ENCODE measurements around the gene CAPN12.

CAPN12 gene

DNA sequence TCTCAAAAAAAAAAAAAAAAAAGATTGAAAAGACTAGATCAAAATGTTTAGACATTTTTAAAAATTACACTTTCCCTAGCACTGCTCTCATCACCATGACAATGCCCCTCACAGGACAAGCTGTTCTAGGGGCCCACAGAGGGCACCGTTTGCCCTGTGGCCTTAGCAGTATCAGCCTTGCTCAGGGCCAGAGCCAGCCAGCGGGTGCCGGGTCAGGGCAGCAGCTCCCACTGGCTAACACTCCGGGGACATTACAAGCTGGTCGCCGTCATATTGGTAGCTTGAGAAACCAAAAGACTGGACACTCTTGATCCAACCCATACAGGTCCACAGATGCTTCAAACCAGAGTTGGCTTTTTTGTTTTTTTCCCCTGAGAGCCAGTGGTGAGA is 18.0 kb downstream of the CAPN12 start:
- H3K4me3 ChIP-seq (ENCODE audit: control insufficient read depth, low read depth, low read length), result no peak overlapping the region
- DNase-seq (ENCODE audit: low read depth), result no peak
- TF ChIP-seq, protein P1, sequence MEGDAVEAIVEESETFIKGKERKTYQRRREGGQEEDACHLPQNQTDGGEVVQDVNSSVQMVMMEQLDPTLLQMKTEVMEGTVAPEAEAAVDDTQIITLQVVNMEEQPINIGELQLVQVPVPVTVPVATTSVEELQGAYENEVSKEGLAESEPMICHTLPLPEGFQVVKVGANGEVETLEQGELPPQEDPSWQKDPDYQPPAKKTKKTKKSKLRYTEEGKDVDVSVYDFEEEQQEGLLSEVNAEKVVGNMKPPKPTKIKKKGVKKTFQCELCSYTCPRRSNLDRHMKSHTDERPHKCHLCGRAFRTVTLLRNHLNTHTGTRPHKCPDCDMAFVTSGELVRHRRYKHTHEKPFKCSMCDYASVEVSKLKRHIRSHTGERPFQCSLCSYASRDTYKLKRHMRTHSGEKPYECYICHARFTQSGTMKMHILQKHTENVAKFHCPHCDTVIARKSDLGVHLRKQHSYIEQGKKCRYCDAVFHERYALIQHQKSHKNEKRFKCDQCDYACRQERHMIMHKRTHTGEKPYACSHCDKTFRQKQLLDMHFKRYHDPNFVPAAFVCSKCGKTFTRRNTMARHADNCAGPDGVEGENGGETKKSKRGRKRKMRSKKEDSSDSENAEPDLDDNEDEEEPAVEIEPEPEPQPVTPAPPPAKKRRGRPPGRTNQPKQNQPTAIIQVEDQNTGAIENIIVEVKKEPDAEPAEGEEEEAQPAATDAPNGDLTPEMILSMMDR (conservative IDR thresholded peaks at IDR 0.05; ENCODE audit: control insufficient read depth, insufficient read depth, low read depth, low read length), result no peak

DNA sequence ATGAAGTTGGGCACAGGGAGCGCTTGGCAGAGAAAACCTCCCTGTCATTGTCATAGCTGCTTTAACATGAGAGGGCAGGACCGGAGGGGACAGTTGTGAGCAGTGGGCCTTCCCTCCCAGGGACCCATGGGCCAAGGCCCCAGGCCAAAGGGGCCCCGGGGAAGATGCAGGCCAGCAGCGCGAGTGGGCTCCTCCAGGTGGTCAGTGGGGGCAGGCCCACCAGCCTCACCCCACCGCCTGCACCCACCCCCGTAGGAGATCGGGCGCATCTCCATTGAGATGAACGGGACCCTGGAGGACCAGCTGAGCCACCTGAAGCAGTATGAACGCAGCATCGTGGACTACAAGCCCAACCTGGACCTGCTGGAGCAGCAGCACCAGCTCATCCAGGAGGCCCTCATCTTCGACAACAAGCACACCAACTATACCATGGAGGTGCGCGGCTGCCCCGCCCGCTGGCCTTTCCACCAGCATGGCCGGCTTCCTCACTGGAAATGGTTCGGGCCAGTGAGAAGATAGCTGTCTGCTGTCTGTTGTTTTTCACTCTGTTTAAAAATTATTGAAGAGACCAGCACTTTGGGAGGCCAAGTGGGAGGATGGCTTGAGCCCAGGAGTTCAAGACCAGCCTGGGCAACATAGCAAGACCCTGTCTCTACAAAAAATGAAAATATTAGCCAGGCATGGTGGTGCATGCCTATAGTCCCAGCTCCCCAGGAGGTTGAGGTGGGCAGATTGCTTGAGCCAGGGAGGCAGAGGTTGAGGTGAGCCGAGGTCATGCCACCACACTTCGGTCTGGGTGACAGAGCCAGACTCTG is 18.6 kb downstream of the CAPN12 start:
- H3K4me3 ChIP-seq (ENCODE audit: control insufficient read depth, low read depth, low read length), result no peak overlapping the region
- no peak for DNase-seq (ENCODE audit: low read depth)
- TF ChIP-seq, protein P1 (conservative IDR thresholded peaks at IDR 0.05; ENCODE audit: control insufficient read depth, insufficient read depth, low read depth, low read length), result no peak

DNA sequence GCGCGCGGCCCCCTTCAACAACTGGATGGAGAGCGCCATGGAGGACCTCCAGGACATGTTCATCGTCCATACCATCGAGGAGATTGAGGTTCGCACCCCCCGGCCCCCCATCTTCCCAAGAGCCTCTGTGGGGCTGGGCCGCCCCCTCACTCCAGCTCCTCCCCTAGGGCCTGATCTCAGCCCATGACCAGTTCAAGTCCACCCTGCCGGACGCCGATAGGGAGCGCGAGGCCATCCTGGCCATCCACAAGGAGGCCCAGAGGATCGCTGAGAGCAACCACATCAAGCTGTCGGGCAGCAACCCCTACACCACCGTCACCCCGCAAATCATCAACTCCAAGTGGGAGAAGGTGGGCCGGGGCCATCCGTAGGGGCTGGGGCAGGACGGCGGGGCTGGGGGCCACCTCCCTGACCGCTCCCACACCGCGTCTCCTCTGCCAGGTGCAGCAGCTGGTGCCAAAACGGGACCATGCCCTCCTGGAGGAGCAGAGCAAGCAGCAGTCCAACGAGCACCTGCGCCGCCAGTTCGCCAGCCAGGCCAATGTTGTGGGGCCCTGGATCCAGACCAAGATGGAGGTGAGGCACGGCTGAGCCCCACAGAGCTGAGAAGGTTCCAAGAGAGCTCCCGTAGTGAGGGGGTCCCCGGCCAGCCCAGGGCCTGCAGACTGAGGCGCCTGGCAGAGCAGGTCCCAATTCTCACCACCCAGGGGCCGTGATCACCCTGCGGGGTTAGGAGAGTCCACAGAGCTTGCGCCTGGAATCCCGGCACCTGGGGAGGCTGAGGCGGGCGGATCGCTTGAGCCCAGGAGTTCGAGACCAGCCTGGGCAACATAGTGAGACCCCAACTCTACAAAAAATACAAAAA is 20.1 kb downstream of the CAPN12 start:
- TF ChIP-seq, protein P1 (conservative IDR thresholded peaks at IDR 0.05; ENCODE audit: control insufficient read depth, insufficient read depth, low read depth, low read length), result no peak
- DNase-seq (ENCODE audit: low read depth), result no peak
- H3K4me3 ChIP-seq (ENCODE audit: control insufficient read depth, low read depth, low read length), result no peak overlapping the region

DNA sequence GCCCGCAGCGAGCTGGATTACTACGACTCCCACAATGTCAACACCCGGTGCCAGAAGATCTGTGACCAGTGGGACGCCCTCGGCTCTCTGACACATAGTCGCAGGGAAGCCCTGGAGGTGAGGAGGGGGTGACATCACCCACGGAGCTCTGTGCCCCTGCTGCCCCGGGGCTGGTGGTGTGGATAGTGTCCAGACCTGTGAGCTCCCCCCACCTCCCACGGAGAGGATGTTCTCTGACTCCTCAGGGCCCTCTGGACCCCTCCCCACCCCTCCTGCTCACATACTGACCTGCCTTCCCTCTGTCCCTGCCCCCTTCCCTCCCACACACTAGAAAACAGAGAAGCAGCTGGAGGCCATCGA is 20.7 kb downstream of the CAPN12 start:
- DNase-seq (ENCODE audit: low read depth), result no peak

DNA sequence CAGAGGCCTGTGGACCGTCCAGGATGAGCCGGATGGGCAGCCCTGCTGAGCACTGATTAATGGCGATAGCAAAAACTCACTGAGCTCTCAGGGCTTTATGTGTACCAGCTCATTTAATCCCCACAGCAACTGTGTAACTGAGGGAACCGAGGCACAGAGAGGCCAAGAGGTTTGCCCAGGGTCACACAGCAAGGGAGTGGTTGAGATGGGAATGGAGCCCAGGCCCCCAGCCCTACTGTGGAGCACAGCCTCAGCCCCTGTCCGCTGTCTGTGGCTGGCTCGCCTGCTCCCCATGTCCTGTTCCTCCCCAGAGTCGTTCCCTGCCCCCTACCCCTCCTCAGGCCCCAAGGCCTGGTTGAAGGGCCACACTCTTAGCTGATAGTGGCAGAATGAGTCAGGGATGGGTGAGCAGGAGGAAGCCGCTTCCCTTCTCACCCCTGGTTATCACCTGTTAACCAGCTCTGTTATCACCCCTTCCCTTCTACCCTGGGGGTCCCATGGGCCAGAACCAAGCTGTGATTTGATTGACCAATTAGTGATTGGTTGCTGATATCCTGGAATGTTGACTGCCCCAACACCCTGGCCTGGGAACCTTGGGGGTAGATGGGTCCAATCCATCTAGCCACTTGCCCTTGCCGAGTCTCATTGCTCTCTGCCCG is 21.2 kb downstream of the CAPN12 start:
- DNase-seq (ENCODE audit: low read depth), result no peak
- TF ChIP-seq, protein P1 (conservative IDR thresholded peaks at IDR 0.05; ENCODE audit: control insufficient read depth, insufficient read depth, low read depth, low read length), result no peak

More for the DNA sequence above, 20.7 kb downstream of the CAPN12 start:
- TF ChIP-seq, protein P1 (conservative IDR thresholded peaks at IDR 0.05; ENCODE audit: control insufficient read depth, insufficient read depth, low read depth, low read length), result no peak
- no peak overlapping the region for H3K4me3 ChIP-seq (ENCODE audit: control insufficient read depth, low read depth, low read length)

DNA sequence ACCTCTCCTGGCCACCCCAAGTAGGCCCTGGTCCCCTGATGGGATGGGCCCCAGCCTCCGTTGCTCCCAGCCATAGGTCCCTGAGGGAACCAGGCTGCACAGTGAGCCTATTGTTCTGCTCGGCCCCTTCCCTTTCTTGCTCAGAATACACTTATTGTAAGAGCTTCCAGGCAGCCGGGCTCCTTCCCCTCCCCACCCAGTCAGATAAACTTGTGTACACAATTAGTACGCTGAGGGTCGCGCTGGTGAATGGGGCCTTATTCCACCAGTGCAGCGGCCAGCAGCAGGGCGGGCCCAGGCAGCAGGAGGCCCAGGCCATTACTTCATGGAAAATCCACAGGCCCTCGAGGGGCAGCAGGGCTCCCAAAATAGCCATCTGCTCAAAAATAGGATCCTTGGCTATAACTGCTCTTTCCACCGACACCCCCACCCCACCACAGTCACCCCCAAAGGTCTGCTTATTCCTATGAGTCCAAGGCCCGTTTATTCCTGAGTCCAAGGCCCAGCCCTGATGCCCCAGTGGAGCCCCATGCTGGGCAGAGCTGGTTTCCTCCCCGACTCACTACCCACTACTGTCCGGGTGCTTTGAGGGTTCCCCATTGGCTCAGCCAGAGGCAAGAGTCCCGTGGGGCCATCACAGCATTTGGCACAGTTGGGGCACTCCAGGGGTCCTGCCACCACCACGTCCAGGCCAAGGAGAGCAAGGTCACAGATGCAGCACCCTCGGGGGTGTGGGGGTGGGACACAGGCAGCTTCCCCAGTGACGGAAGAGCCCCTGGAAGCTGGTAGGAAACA is 22.1 kb downstream of the CAPN12 start:
- no peak for DNase-seq (ENCODE audit: low read depth)
- TF ChIP-seq, protein P1 (conservative IDR thresholded peaks at IDR 0.05; ENCODE audit: control insufficient read depth, insufficient read depth, low read depth, low read length), result no peak
- H3K4me3 ChIP-seq (ENCODE audit: control insufficient read depth, low read depth, low read length), result no peak overlapping the region

More for the DNA sequence above, 21.2 kb downstream of the CAPN12 start:
- no peak overlapping the region for H3K4me3 ChIP-seq (ENCODE audit: control insufficient read depth, low read depth, low read length)
